GM12872 (cell line): ENCODE data around the gene CERS6.

ENCODE experiments used
- CTCF ChIP-seq: IDR thresholded peaks from 3 replicates; pipeline ENCODE4 v1.5.1; 2011; ENCODE audit warnings: low read depth, mild to moderate bottlenecking, low read length, moderate library complexity; ENCODE audit not compliant: insufficient read depth

The CERS6 gene

DNA sequence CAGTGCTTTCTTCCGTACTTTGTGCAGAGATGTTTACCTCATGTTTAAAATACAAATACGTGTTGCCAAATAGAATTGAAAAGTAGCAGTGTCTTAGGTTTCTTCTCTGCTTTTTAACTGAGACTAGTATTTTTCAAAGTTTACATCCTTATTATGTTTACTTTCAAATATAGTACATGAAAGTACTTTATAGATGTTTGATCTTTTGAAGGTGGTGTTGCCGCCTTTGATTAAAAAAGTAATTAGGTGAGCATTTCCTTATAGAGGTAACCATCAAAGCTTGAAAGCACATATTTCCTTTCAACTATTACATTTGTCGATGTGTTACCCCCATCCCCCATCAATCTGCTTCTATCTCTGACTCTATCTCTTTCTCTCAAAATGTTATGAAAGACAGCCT is 87.0 kb downstream of the CERS6 start:
- no peak for TF ChIP-seq CTCF

- no peak for TF ChIP-seq CTCF
These were observed 87.9 kb downstream of the CERS6 start for GRCh38 chr2:168543935-168544334.

DNA sequence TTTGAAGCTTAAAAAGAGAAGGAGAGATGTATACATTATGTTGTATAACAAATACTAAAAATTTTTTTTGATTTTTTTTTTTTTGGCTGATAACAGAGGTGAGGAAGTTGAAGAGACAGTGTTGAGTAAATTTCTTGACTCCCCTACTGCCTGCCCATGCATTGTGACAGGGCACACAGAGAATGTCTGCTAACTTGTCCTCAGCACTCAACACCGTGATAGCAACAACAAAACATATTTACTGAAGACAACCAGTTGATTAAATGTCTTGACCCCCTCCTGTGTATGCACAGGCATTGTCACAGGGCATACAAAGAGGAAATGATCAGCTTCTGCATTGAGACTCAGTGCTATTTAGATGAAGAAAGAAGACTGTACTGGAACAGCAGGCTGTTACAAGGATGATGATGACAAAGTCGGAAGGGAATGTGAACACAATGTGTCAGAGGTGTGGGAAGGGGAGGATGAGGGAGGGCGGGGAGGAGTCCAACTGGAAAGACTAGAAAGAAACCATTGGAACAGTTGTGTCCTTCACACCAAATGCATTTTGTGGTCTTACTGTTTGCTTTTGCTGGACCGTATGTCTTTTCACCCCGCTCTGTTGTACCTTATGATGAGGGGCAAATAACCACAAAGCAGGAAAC is 89.5 kb downstream of the CERS6 start:
- no peak for TF ChIP-seq CTCF

DNA sequence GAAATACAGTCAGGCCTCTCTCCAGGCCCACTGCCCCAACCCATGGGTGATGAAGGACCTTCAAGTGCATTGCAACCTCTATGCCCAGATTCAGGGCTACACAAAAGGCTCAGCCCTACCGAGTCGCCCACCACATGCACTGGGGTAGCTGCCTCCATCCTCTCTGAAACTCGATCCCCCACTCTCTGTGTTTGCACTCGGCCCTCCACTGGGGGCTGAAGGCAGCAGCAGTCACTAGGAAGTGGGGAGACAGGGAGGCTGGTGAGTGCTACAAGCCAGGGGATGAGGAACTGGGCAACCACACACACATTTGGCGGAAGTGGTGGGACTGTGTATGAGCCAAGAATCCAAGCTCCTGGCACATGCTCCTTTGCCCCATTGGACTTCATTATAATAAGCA is 94.6 kb downstream of the CERS6 start:
- no peak for TF ChIP-seq CTCF

DNA sequence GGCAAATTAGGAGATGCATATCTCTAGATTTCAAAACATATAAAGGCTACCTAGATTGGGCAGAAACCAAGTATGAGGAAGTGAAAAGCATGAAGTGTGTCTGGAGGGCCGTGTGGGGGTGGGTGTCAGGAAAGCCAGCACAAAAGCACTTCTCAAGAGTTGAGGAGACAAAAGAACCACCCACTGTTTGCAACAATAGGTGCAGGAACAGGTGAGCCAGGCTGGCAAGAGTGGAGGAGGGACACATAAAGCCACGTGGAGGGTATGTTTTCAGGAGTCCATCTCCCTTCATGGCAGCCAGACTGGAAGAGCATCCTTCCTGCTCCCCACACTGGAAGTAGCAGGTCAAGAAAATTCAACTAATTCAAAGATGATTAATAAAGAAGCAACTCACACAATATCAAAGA is 96.4 kb downstream of the CERS6 start:
- no peak for TF ChIP-seq CTCF

DNA sequence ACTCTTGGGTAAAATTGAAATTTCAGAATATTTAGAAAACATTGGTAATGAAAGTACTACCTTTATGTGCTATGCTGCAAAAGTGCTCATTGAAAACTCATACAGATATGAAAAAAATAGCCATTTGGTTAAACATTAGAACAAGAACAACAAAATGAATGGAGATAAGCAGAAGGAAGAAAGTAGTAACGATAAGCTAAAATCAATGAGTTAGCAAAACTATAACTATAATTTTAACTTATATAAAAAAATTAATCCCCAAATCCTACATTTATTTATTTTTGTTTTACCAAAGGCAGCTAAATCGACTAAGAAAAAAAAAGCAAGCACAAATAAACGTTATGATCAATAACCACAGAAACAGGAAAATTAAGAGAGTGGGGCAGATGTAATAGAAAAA is 99.2 kb downstream of the CERS6 start:
- TF ChIP-seq CTCF, result no peak

DNA sequence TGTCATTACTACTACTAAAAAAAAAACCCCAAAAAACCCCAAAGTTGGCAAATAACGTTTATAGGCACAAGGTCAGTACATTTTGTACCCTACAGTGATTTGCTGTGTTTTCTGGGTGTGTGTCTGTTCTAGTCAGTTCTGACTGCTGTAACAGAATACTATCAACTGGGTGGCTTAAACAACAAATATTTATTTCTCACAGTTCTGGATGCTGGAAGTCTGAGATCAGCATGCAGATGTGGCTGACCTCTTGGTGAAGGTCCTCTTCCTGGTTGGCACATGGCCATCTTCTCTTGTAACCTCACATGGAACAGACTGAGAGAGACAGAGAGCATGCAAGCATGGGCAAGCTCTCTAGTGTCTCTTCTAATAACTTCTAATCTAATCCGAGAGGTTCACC is 103.1 kb downstream of the CERS6 start:
- TF ChIP-seq CTCF, result no peak
